NB4 (cell line): ENCODE results near the gene SAXO2.

Source experiments
- POLR2A ChIP-seq: IDR thresholded peaks from 2 replicates; pipeline ENCODE4 v1.6.1; 2011; ENCODE audit warnings: mild to moderate bottlenecking; ENCODE audit not compliant: insufficient read length; ENCODE audit errors: extremely low read depth
- TF ChIP-seq, protein P1 (sequence below): IDR thresholded peaks from one replicate; pipeline ENCODE4 v1.5.1; 2012; ENCODE audit warnings: low read depth, low read length

DNA sequence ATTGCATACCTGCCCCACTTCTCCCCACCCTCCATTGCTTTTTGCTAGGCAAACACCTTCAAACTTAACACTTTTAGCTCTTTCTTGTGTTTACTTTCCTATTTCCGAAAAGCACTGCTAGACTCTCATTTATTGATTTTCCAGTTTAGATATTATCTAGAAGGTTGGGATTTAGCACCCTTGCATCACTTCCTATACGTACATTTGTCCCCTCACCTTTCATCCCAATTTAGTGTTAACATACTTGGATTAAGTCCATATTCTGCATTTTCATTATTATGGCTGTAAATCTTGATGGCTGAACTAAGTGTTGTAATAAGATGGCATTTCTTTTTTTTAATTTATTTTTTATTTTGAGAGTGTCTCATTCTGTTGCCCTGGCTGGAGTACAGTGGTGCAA lies 47.2 kb downstream of the SAXO2 start:
- TF ChIP-seq, protein P1, sequence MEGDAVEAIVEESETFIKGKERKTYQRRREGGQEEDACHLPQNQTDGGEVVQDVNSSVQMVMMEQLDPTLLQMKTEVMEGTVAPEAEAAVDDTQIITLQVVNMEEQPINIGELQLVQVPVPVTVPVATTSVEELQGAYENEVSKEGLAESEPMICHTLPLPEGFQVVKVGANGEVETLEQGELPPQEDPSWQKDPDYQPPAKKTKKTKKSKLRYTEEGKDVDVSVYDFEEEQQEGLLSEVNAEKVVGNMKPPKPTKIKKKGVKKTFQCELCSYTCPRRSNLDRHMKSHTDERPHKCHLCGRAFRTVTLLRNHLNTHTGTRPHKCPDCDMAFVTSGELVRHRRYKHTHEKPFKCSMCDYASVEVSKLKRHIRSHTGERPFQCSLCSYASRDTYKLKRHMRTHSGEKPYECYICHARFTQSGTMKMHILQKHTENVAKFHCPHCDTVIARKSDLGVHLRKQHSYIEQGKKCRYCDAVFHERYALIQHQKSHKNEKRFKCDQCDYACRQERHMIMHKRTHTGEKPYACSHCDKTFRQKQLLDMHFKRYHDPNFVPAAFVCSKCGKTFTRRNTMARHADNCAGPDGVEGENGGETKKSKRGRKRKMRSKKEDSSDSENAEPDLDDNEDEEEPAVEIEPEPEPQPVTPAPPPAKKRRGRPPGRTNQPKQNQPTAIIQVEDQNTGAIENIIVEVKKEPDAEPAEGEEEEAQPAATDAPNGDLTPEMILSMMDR = no peak
- TF ChIP-seq POLR2A = no peak
